Suppressor macrophage (primary cell): ENCODE results near the gene SARS1.
"Not testable (repeated sequence)": the region's sequence is repeated elsewhere in the genome, so short reads cannot be mapped to it uniquely, and the experiment has no call there.

Source experiments
- DNase-seq, 4 experiments: peaks; one replicate each; pipeline ENCODE4 v3.0.0-alpha.2; 2020 to 2022

The SARS1 gene

DNA sequence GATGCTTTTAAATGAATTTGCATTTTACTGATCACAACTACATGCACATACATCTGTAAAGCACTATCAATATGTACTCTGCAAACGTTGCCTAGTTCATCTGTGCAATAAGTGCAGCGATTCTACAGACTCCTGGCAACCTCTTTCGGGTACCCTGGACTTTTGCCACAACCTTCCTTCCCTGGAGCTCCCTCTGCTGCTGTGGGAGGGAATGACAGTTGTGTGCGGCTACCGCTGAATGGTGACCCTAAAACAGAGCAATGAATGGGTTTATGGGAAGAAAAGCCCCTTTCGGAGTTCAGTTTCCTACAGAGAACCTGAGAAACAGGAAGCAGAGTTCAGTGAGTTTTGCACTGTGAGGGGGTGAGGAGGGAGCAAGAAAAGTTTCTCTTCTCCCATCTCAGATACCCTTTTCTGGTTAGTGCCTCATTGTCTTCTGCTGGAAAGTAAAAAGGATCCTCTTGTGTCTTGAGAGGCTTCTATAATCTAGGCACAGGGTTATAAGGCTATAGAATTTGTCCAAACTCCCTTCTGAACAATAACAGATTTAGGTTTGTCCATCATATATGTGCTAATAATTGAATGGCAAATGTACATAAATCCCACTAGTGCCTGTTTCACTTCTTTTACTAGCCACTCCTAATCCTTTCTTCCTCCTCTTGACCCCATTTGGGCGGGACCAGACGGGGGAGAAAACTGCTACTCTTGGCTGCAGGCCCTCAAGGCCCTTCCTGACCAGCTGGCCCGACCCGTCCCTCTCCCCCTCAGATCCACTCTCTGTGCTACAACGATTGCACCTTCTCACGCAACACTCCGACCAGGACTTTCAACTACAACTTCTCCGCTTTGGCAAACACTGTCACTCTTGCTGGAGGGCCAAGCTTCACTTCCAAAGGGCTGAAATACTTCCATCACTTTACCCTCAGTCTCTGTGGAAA lies 19.8 kb upstream of the SARS1 start:
- peak; percentile 75 to 88 (median 84) for DNase-seq

DNA sequence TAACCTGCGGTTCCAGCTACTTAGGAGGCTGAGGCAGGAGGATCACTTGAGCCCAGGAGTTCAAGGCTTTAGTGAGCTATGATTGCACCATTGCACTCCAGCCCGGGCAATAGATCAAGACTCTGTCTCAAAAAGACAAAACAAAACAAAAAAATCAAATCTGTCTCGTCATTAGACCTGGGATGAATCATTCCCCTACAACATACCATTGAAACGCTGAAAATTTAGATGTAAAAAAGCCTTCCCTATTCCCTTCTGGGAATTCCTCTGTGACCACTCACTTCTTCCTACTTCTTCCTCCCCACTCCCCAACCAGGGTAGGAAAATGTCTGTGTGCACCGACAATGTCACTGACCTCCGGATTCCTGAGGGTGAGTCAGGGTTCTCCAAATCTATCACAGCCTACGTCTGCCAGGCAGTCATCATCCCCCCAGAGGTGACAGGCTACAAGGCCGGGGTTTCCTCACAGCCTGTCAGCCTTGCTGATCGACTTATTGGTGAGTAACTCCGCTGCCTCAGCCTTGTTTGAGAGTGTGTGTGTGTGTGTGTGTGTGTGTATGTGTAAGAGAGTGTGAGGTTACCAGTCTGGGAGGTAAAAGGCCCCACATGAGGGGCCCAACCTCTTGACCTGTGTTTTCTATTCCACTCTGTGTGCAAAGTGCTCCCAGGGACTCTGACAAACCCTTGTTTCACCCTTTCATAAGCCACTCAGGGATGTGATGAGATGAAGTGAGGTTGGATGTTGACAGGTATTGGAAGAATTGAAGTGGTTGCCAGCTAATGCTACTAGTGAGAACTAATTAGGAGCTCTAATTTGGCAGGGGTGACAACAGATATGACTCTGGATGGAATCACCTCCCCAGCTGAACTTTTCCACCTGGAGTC lies 16.3 kb upstream of the SARS1 start:
- DNase-seq, result peak in 2 of 4 experiments; percentile 36 to 38

DNA sequence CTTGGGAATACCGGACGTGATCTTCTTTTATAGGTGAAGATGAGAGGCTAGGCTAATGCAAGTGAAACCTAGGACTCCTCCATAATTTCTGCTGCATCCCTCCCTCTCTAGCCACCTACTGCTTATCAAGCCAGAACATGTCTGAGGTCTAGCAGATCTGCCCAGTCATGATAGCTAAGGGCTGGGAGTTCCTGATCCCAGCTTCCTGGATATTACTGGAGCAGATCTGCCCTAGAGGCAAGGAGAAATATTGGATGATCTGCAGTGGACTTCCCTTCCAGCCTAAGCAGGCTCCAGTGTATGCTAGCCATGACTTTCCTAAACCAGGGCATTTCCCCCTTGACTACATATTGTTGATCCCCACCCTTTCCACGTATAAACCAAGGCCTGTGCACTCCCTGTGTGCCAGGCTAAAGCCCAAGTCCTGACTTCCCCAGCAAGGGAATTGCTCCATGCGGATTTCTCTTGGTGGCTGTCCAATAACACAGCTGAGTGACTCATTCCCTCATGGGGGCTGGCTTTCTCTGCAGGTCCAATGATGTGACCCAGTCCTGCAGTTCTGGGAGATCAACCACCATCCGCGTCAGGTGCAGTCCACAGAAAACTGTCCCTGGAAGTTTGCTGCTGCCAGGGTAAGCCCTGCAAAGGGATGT lies 15.5 kb upstream of the SARS1 start:
- DNase-seq, result no peak

DNA sequence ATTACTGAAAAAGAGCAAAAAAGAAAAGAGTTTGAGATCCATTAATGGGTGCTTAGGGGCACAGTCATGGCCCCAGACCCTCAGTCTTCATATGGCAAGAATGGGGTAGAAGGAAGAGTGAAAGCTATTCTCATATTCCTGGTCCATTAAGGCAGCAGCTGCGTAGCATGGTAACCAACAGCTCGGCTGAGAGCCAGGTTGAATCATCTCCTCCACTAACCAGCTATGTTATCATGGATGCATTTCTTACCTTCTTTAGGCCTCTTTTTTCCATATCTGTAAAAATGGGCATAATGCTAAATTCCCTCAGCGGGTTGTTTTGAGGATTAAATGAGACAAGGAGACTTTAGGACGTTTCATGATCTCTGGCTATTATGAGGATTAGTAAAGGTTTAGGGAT lies 15.0 kb upstream of the SARS1 start:
- no peak for DNase-seq

DNA sequence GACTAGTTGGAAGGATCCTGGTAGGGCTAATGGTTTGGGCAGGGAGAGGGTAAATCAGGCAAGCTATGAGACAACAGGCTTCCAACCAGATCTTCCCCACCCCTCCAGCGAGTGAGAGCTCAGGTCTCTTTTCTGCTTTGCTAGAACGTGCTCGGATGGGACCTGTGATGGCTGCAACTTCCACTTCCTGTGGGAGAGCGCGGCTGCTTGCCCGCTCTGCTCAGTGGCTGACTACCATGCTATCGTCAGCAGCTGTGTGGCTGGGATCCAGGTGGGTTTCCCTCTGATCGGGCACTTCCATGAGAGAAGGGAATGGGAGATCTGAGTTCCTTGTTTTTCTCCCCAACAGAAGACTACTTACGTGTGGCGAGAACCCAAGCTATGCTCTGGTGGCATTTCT lies 14.0 kb upstream of the SARS1 start:
- DNase-seq, result peak in 3 of 4 experiments; percentile 28 to 46 (median 28)

DNA sequence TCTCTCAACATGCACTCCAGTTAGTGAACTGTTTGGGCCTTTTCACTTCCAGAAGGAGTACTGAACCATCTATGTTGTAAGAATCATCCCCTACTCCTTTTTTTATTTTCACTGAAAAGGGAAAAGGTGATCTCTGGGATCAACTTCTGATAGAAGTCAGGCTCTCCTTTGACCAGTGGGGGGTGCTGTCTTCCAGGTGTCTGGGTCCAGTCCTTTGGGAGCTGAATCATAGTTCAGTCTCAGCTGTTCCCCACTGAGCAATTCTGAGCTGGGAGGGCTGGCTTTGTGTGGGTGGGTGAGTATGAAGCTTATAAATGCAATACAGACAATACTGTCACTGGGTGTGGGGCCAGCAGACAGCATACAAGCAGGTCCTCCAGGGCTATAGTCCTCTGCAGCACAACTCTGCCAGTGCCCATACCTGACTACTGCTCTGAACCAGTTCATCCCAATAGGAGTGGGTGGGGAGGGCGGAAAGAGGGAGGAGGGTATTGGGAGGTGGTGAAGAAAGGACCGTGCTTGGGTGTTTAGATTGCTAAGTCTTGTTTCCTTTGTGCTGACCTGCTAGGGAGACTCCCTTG lies 12.5 kb upstream of the SARS1 start:
- DNase-seq, result peak; percentile 83 to 90 (median 86)

DNA sequence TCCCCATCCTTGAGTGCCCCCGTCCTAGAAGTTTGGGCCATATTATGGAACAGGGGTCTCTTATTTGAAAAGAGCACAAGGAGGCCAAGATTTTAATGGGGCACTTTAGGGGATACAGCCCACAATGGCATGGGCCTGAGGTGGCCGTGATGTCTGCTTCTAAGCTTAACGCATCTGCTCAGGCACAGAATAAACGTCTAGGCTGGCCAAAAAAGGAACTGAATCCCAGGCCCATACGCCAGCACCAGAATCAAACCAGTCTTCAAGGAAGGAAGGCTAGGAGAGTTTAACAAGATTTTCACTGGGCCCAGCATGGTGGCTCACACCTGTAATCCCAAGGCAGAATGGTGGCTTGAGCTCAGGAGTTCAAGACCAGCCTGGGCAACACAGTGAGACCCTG lies 9.2 kb upstream of the SARS1 start:
- DNase-seq, result peak in 3 of 4 experiments; percentile 21 to 34 (median 23)

DNA sequence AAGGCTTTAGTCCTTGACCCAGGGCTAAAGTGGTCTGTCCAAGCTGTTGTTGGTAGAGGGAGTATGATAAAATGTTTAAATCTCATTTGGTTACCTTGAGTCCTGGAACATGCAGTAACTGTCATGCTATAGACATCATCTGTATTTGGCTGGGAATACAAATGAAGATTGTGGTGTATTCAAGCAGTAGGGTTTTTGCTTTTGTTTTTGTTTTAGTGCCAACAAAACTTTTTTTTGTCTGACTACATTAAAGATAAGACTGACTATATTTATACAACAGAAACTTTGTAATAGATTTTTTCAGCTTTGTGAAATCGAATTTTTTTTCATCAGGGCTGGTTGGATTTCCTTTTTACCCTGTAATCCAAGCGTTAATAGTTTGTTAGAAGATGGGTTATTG lies 7.4 kb upstream of the SARS1 start:
- DNase-seq, result no peak

DNA sequence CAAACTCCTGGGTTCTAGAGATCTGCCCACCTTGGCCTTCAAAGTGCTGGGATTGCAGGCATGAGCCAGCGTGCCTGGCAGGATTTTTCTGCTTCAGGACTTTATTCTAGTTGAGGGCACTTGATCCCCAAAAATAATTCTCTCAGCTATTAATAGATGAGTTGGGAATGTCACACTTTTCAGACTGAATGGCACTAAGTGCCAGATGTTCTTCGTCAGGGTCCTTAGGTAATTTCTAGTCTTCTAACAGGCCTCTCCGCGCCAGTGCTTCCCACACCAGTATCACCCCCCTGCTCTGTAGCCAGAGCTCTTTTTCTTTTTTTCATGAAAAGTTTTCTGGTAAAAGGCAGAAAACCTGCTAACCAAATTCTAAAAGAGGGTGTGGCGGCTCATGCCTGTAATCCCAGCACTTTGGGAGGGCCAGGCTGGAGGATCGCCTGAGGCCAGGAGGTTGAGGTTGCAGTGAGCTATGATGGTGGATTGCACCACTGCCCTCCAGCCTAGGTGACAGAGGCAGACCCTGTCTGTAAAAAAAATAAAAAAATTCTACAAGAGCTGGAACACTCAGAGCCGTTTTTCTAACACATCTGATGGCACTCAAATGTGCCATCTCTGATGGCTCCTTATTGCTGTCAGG lies 6.1 kb upstream of the SARS1 start:
- DNase-seq, result no peak

DNA sequence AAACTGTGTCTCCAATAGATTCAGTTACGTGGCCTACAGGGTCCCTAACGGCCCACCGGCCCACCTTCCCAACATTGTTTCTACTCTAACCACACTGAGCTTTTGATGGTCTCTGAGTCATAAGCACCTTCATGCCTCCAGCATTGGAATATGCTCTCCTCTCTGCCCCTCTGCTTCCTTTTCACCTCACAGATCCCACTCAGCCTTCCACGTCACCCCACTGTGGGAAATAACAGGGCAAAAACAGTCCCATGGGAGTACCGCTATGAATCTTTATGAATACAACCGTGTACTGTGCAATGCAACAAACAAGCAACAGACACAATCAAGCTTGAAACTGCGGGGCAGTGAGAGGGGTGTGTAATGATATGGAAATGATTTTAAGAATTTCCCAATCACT lies 5.3 kb upstream of the SARS1 start:
- no peak for DNase-seq

DNA sequence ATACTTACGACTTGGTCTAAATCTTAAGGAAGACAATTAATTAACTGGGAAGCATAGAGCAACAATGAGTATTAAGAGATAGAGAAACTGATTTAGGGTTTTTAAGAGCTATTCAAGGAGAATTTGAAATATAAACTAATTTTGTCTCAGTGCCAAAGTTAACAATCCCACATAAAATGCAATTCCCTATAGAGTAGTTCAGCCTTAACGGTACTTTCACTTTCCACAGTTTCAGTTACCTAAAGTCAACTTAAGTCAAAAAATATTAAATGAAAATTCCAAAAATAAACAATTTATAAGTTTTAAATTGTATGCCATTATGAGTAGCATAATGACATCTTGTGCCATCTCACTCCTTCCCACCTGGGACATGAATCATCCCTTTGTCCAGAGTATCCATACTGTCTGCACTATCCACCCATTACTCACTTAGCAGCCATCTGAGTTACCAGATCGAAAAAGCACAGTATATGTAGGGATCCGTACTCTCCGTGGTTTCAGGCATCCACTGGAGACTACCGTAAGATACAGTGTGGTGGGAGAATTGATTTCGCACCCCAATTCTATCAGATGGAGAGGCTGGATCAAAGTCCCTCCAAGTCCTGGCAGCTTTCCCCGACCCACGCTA lies 4.8 kb upstream of the SARS1 start:
- DNase-seq, result no peak

DNA sequence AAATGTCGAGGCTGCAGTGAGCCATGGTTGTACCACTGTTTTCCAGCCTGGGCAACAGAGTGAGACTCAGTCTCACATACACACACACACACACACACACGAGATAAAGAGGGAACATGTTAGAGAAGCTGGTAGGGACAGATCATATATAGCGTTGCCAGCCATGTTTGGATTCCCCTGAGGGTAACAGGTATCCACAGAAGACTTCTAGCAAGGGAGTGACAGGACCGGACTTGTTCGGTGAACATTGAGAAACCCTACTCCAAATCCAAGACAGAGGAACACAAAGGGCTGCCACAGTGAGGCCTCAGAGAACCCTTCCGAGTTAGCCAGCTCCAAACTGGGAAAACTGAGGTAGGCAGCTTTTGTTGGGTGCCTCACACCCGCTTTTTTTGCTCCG lies 3.7 kb upstream of the SARS1 start:
- no peak for DNase-seq

DNA sequence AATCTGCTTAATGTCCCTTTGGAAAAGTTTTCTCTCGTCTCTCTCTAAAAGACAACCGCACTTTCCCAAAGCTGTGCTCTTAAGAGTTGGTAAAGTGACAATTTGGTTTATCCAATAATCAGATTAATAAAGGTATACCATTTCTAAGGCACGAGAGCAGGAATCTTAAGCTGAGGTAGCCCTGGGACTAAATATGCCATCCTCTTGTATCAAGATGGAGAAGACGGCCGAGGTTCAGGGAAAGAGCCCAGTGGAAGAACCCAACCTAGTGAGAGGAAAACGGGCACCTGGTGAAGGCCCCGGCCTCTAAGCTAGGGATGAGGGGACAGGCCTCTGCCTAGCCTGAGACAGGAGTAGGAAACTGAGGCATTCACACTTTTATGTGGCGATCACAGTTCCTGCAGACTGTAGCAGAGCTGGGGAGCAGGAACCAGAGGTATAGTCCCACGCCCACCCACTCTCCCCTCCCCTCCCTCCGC lies 334 bp upstream of the SARS1 start:
- DNase-seq, result peak in 1 of 4 experiments; percentile 7

DNA sequence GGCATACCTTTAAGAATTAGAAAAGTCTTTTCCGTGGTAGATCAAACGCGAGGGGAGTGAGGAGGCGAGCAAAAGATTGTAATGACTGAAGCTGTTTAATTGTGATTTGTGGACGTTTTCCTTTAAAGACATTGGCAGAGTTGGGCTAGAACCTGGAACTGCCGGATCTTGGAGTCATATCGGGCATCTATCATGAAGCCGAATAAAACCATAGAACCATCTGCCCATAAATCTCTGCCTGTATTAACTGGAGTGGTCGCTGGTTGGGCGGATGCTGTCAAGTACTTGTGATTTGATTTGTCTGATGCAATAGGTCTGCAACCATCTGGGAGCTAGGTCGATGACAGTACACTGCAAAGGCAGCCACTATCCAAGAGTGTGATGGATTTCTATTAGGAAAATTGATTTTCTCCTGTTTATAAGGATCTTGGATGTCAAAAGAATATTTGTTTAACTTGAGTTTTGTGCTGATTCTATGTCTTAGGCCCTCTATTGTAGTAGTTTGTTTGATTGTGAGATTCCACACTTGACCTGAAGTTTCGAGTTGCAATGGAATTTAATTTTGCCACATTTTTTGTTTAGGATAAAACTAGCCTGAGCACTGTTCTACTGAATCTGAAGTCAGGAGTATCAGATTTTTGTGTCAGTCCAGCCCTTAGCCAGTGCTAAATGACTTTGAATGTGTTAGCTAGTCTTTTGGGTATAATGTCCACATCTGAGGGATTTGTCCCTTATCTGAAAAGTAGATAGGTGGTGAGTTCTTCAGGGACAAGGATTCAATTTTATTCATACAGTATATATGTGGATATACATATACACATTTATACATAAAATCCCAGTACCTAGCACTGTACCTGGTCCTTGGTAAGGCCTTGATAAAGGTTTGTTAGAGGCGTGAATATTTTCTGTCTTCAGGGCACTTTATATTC lies 1.2 kb downstream of the SARS1 start:
- peak; percentile 53 to 70 (median 62) for DNase-seq

DNA sequence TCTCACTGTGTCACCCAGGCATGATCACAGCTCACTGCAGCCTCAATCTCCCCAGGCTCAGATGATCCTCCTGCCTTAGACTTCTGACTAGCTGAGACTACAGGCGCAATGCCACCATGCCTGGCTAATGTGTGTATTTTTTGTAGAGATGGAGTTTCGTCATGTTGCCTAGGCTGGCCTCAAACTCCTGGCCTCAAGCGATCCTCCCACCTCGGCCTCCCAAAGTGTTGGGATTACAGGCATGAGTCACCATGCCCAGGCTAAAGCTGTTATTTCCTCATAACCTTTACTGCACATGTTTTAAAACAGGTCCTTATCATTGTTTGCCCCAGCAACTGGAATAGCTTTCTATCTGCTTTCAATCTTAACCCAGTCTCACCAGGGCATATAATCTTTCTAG lies 2.9 kb downstream of the SARS1 start:
- DNase-seq, result no peak

DNA sequence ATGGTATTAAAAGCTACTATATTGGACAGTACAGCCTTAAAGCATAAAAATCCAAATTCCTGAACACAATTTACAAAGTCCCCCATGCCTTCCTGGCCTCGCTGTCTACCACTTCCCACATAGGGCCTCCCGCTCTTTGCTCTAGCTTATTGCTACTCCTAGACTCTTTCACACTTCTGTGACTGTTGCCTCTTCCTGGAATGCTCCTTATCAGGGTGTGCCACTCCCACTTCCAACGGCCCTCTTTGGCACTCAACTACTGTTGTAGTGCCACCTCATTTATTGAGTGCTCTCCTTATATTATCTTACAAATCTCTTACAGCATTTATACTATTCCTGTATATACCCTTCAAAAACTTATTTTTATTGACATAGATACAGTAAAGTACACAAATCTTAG lies 4.8 kb downstream of the SARS1 start:
- DNase-seq, result no peak

DNA sequence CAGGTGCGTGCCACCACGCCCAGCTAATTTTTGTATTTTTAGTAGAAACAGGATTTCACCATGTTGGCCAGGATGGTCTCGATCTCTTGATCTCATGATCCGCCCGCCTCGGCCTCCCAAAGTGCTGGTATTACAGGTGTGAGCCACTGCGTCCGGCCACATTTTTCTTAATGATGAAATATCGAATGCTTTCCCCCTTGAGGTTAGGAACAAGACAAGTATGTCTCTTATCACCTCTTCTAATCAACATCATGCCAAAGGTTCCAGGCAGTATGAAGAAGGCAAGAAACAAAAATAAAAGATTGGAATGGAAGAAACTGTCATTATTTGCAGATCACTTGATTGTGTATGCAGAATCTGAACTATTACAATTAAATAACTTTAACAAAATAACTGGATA lies 7.5 kb downstream of the SARS1 start:
- not testable (repeated sequence) for DNase-seq

DNA sequence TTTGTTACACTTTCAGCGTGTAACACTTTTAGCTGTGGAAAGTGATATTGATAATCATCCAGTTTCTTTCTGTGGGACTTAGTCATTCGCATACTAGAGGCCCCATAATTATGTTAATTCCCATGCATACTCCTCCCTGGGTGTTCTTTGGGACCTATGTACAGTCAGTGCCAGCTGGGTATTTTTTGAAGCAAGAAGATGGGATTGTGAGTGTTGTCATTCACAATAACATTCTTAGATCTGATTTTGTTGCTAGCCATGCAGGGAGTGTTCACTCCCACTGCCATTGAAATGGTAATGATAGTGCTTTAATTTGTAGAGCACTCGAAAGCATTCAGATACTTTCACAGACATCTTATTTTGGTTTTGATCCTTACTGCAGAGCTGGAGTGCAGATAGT lies 11.6 kb downstream of the SARS1 start:
- no peak for DNase-seq

DNA sequence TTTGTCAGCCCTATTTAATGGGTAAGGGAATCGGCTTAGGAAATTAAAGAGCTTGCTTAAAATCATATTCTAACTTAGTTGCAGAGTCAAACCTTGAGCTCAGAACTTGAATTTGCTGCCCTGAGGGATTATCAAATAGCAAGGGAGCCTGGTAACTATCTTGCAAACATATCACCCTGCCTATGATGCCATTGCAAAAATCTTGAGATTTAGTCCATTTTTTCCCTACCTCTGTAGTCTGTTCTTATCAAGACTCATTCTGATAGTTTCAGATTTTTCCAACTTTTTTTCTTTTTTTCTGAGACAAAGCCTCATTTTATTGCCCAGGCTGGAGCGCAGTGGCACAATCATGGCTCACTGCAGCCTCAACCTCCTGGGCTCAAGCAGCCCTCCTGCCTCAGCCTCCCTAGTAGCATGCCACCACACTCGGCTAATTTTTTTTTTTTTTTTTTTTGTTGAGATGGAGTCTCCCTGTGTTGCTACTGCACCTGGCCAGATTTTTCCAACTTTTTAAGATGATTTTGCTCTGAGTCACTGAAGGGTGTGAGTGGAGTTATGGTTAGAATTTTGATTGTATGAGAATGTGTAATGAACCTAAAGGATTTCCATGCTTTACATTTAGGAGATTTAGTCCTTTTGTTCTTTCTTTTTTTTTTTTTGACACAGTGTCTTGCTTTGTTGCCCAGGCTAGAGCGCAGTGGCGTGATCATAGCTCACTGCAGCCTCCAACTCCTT lies 12.2 kb downstream of the SARS1 start:
- DNase-seq, result no peak

DNA sequence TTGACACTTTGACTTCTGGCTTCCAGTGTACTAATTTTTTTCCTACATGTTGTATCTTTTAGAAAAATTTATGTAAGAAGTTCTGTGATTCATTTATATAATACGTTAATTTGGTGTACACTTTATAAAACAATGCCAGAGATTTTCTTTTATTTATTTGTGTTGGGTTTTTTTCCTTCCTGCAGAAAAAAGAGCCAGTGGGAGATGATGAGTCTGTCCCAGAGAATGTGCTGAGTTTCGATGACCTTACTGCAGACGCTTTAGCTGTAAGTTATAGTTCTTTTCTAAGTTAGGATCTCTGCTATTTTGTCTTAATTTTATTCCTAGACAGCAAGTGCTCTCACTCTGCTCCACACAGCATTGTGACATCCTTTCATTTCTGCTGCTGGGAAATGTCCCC lies 14.4 kb downstream of the SARS1 start:
- DNase-seq, result no peak
